Measurements from ENCODE around the gene KRT4. TPM values are rescaled to one million over a fixed set of nuclear protein-coding genes. Genes with fewer than 3 reads are reported as not detected.

Gene KRT4
- total and polyA plus RNA-seq, 2 donors = 6.3 TPM; not detected in 1

GRCh38 chr12:52832985-52833905 is 19.3 kb upstream of the KRT4 start:
- WGBS = 93% methylated on average over 20 of the region's 20 CpGs
- Histone ChIP-seq H3K4me1 (ENCODE audit: insufficient read depth) (no peaks in the 10 kb centered on the region), H3K4me3 (ENCODE audit: low read depth, low read length) (no peak overlapping the region), H3K36me3 (ENCODE audit: insufficient read depth) (no peaks in the 10 kb centered on the region), H3K27ac (ENCODE audit: low read depth) (no peak overlapping the region)
- DNase-seq (ENCODE audit: extremely low spot score) = no peak

GRCh38 chr12:52832451-52832850 is 18.5 kb upstream of the KRT4 start:
- no peak for DNase-seq (ENCODE audit: extremely low spot score)
- WGBS = 86% methylated on average over 3 of the region's 3 CpGs
- Histone ChIP-seq H3K4me3 (ENCODE audit: low read depth, low read length) (no peak overlapping the region), H3K36me3 (ENCODE audit: insufficient read depth) (no peaks in the 10 kb centered on the region), H3K27ac (ENCODE audit: low read depth) (no peak overlapping the region), H3K4me1 (ENCODE audit: insufficient read depth) (no peaks in the 10 kb centered on the region)

GRCh38 chr12:52831251-52831650 is 17.3 kb upstream of the KRT4 start:
- DNase-seq (ENCODE audit: extremely low spot score) = no peak
- no peaks in the 10 kb centered on the region for H3K4me1 ChIP-seq (ENCODE audit: insufficient read depth)
- no peak overlapping the region for H3K27ac ChIP-seq (ENCODE audit: low read depth)
- no peak overlapping the region for H3K4me3 ChIP-seq (ENCODE audit: low read depth, low read length)
- WGBS = 81% methylated on average over 7 of the region's 7 CpGs
- H3K36me3 ChIP-seq (ENCODE audit: insufficient read depth) = no peaks in the 10 kb centered on the region

- H3K4me1 ChIP-seq (ENCODE audit: insufficient read depth) = no peaks in the 10 kb centered on the region
- no peak overlapping the region for H3K4me3 ChIP-seq (ENCODE audit: low read depth, low read length)
- 83% methylated on average over 8 of the region's 8 CpGs for WGBS
- no peaks in the 10 kb centered on the region for H3K36me3 ChIP-seq (ENCODE audit: insufficient read depth)
- no peak overlapping the region for H3K27ac ChIP-seq (ENCODE audit: low read depth)
- DNase-seq (ENCODE audit: extremely low spot score) = no peak
Measured at GRCh38 chr12:52829986-52830770, 16.3 kb upstream of the KRT4 start.

GRCh38 chr12:52828591-52829021 is 14.7 kb upstream of the KRT4 start:
- no peak for DNase-seq (ENCODE audit: extremely low spot score)
- 29% methylated on average over 2 of the region's 2 CpGs for WGBS
- no peaks in the 10 kb centered on the region for H3K36me3 ChIP-seq (ENCODE audit: insufficient read depth)
- no peak overlapping the region for H3K27ac ChIP-seq (ENCODE audit: low read depth)
- no peak overlapping the region for H3K4me3 ChIP-seq (ENCODE audit: low read depth, low read length)
- H3K4me1 ChIP-seq (ENCODE audit: insufficient read depth) = no peaks in the 10 kb centered on the region

- DNase-seq (ENCODE audit: extremely low spot score) = no peak
- Histone ChIP-seq H3K27ac (ENCODE audit: low read depth) (no peak overlapping the region), H3K4me1 (ENCODE audit: insufficient read depth) (no peaks in the 10 kb centered on the region), H3K36me3 (ENCODE audit: insufficient read depth) (no peaks in the 10 kb centered on the region), H3K4me3 (ENCODE audit: low read depth, low read length) (no peak overlapping the region)
Measured at GRCh38 chr12:52828156-52828555, 14.2 kb upstream of the KRT4 start.

GRCh38 chr12:52827499-52828090 is 13.7 kb upstream of the KRT4 start:
- 92% methylated on average over 6 of the region's 6 CpGs for WGBS
- no peak overlapping the region for H3K27ac ChIP-seq (ENCODE audit: low read depth)
- no peaks in the 10 kb centered on the region for H3K36me3 ChIP-seq (ENCODE audit: insufficient read depth)
- no peaks in the 10 kb centered on the region for H3K4me1 ChIP-seq (ENCODE audit: insufficient read depth)
- no peak for DNase-seq (ENCODE audit: extremely low spot score)
- no peak overlapping the region for H3K4me3 ChIP-seq (ENCODE audit: low read depth, low read length)

GRCh38 chr12:52826611-52827498 is 12.9 kb upstream of the KRT4 start:
- H3K36me3 ChIP-seq (ENCODE audit: insufficient read depth) = no peaks in the 10 kb centered on the region
- H3K27ac ChIP-seq (ENCODE audit: low read depth) = no peak overlapping the region
- no peak overlapping the region for H3K4me3 ChIP-seq (ENCODE audit: low read depth, low read length)
- no peaks in the 10 kb centered on the region for H3K4me1 ChIP-seq (ENCODE audit: insufficient read depth)
- no peak for DNase-seq (ENCODE audit: extremely low spot score)
- WGBS = 94% methylated on average over 11 of the region's 11 CpGs

GRCh38 chr12:52825961-52826360 is 12.0 kb upstream of the KRT4 start:
- WGBS = 79% methylated on average over 4 of the region's 4 CpGs
- H3K36me3 ChIP-seq (ENCODE audit: insufficient read depth) = no peaks in the 10 kb centered on the region
- no peak overlapping the region for H3K27ac ChIP-seq (ENCODE audit: low read depth)
- no peak overlapping the region for H3K4me3 ChIP-seq (ENCODE audit: low read depth, low read length)
- DNase-seq (ENCODE audit: extremely low spot score) = no peak
- H3K4me1 ChIP-seq (ENCODE audit: insufficient read depth) = no peaks in the 10 kb centered on the region

GRCh38 chr12:52824741-52825410 is 11.0 kb upstream of the KRT4 start:
- Histone ChIP-seq H3K27ac (ENCODE audit: low read depth) (no peak overlapping the region), H3K4me3 (ENCODE audit: low read depth, low read length) (no peak overlapping the region), H3K4me1 (ENCODE audit: insufficient read depth) (no peaks in the 10 kb centered on the region), H3K36me3 (ENCODE audit: insufficient read depth) (no peaks in the 10 kb centered on the region)
- no peak for DNase-seq (ENCODE audit: extremely low spot score)
- 93% methylated on average over 5 of the region's 5 CpGs for WGBS

- H3K4me1 ChIP-seq (ENCODE audit: insufficient read depth) = no peaks in the 10 kb centered on the region
- no peak for DNase-seq (ENCODE audit: extremely low spot score)
- H3K27ac ChIP-seq (ENCODE audit: low read depth) = no peak overlapping the region
- H3K36me3 ChIP-seq (ENCODE audit: insufficient read depth) = no peaks in the 10 kb centered on the region
- no peak overlapping the region for H3K4me3 ChIP-seq (ENCODE audit: low read depth, low read length)
- 91% methylated on average over 15 of the region's 15 CpGs for WGBS
Measured at GRCh38 chr12:52823761-52824450, 10.0 kb upstream of the KRT4 start.

- Histone ChIP-seq H3K4me1 (ENCODE audit: insufficient read depth) (no peaks in the 10 kb centered on the region), H3K27ac (ENCODE audit: low read depth) (no peak overlapping the region), H3K4me3 (ENCODE audit: low read depth, low read length) (no peak overlapping the region), H3K36me3 (ENCODE audit: insufficient read depth) (no peaks in the 10 kb centered on the region)
- 87% methylated on average over 16 of the region's 16 CpGs for WGBS
- DNase-seq (ENCODE audit: extremely low spot score) = no peak
Measured at GRCh38 chr12:52822771-52823510, 9.0 kb upstream of the KRT4 start.

Measured in urinary bladder (tissue), 4 donors.